Suprapubic skin (tissue), 4 donors: ENCODE results near the gene ZNF19.

Source experiments
- CTCF ChIP-seq, 2 donors: fragments of 200-600 bp in 1 of 2; fragments of 450-650 bp in 1 of 2; sonication (generic) in 1 of 2; IDR thresholded peaks; one replicate each; pipeline ENCODE4 v1.5.1; 2016 to 2019; ENCODE audit warnings: antibody characterized with exemption in 2 of 2, mild to moderate bottlenecking in 1 of 2, moderate library complexity in 1 of 2
- EP300 ChIP-seq: sonication (generic); formaldehyde crosslinking; IDR thresholded peaks from one replicate; pipeline ENCODE4 v1.6.1; 2017; ENCODE audit warnings: antibody characterized with exemption
- POLR2A ChIP-seq, 2 donors: fragments of 450-650 bp; IDR thresholded peaks; one replicate each; pipeline ENCODE4 v1.6.1; 2017; ENCODE audit warnings: antibody characterized with exemption in 2 of 2, mild to moderate bottlenecking in 2 of 2, moderate library complexity in 2 of 2
- POLR2AphosphoS5 ChIP-seq, 3 donors: sonication (generic); formaldehyde crosslinking; IDR thresholded peaks; one replicate each; pipeline ENCODE4 v1.6.1; 2017; ENCODE audit warnings: antibody characterized with exemption in 3 of 3

- no peak for TF ChIP-seq CTCF (IDR thresholded peaks at IDR 0.05)
- no peak for TF ChIP-seq POLR2A (IDR thresholded peaks at IDR 0.05)
- no peak for TF ChIP-seq EP300
- no peak for TF ChIP-seq POLR2AphosphoS5 (IDR thresholded peaks at IDR 0.05)
Observed at GRCh38 chr16:71425746-71426068, 63.4 kb downstream of the ZNF19 start.
